Measurements from ENCODE around the gene YIF1B. TPM values are rescaled to one million over a fixed set of nuclear protein-coding genes. Genes with fewer than 3 reads are reported as not detected.

The YIF1B gene
- total RNA-seq, 4 donors from 2014 or later: 15.0 to 24.5 (median 18.4) TPM

DNA sequence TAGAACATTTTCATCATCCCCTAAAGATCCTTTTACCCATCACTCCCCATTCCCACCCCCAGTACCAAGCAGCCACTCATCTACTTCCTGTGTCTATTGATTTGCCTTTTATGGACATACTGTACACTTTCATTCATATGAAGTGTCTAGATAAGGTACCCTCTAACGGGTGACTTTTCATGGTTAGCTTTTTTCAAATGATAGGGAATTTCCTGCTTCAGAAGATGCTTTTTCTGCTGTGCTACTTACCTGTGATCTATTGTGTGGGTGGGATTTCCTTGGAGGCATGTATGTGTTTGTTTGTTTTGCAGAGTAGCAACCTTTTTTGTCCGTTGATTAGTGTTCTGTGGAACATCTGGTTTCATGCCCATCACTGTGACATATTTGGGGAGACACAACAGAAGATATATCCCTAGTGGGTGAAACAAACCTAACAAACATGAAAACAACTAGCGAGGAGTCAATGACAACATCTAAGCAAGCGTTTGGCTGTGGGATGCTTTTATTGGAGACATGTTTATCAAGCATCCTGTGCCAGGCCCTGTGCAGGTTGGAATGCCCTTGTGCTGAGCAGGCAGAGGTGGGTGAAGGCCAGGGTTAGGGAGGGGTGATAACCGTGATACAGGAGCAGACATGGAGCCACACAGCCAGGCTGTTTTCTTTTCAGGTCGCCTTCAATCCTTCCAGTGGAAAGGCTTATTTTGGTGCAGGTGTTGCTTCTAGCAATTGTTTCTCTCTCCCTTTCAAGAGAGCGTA lies 33.8 kb downstream of the YIF1B start:
- Histone ChIP-seq H3K27ac (no peak overlapping the region), H3K4me3 (no peak overlapping the region), H3K9me3 (no peaks in the 10 kb centered on the region), H3K27me3 (no peaks in the 10 kb centered on the region), H3K36me3 (peaks cover 0 to 6% (median 0%) of the 10 kb centered on the region in 4 donors), H3K4me1 (peaks cover 15 to 49% (median 20%) of the 10 kb centered on the region in 4 donors)
- TF ChIP-seq POLR2AphosphoS5 (IDR thresholded peaks at IDR 0.05) (no peak), POLR2A (IDR thresholded peaks at IDR 0.05) (no peak), EP300 (IDR thresholded peaks at IDR 0.05; ENCODE audit: low read depth) (no peak)
- TF ChIP-seq, protein P1, sequence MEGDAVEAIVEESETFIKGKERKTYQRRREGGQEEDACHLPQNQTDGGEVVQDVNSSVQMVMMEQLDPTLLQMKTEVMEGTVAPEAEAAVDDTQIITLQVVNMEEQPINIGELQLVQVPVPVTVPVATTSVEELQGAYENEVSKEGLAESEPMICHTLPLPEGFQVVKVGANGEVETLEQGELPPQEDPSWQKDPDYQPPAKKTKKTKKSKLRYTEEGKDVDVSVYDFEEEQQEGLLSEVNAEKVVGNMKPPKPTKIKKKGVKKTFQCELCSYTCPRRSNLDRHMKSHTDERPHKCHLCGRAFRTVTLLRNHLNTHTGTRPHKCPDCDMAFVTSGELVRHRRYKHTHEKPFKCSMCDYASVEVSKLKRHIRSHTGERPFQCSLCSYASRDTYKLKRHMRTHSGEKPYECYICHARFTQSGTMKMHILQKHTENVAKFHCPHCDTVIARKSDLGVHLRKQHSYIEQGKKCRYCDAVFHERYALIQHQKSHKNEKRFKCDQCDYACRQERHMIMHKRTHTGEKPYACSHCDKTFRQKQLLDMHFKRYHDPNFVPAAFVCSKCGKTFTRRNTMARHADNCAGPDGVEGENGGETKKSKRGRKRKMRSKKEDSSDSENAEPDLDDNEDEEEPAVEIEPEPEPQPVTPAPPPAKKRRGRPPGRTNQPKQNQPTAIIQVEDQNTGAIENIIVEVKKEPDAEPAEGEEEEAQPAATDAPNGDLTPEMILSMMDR (IDR thresholded peaks at IDR 0.05): no peak
- in situ Hi-C loops (cut with MboI; ENCODE audit: low pct_ligation_motif_present in 1 of 4, low pct_unique_long_range_greater_than_20kb in 1 of 4, low sequenced_read_pairs in 3 of 4): no loop called here
- intact Hi-C loops (cut with DNase I; ENCODE audit: low total_unique reads): no loop called here
- 74 to 85% methylated on average over 7 of the region's 7 CpGs for WGBS, 2 donors (ENCODE audit: low coverage in 1 of 2)
- no peak for DNase-seq

DNA sequence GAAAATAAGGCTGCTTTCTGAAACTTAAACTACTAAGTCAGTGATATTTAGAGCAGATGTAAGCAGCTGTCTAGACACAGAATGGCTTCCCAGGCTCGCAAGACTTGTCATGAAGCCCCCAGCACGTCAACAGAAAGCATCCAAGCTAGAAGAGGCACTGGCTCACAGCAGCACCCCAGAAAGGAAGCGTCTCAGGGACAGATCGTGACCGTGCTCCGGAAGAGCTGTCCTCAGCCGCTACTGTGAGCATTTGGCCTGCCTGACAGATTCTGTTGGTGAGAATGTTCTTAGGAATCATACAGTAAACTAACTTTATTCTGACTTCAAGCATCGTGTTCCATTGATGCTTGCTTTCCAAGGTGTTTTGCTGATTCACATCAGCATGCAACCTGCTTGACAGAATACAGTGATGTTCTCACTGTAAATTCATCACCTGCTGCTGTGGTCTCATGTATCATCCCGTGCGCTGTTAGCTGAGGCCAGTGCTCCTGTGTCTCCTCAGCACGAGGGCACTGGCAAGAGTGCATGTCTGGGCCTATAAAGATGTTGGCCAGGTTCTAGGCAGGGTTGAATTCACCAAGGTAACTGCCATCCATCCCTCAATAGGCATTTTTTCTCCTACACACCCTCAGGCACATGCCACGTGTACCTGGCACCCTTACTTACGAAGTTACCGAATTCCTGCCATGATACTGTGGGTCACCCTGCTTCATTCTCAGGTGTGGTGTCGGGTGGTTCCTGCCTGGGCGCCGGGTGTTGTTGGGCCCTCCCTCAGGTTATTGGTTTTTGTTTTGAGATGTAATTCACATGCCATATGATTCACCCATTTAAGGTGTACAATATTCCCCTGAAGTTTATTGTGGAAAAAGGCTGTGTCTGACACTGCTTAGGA lies 35.5 kb downstream of the YIF1B start:
- 74 to 76% methylated on average over 8 to 17 of the region's 17 CpGs for WGBS, 2 donors (ENCODE audit: low coverage in 1 of 2)
- H3K27me3 ChIP-seq: no peaks in the 10 kb centered on the region
- H3K27ac ChIP-seq: peak overlapping the region in 2 of 4 donors; percentile 35 to 76
- peaks cover 16 to 59% (median 23%) of the 10 kb centered on the region in 4 donors for H3K4me1 ChIP-seq
- no peaks in the 10 kb centered on the region for H3K9me3 ChIP-seq
- intact Hi-C loops (cut with DNase I; ENCODE audit: low total_unique reads): no loop called here
- TF ChIP-seq POLR2AphosphoS5 (IDR thresholded peaks at IDR 0.05): no peak
- TF ChIP-seq POLR2A (IDR thresholded peaks at IDR 0.05): no peak
- TF ChIP-seq EP300 (IDR thresholded peaks at IDR 0.05; ENCODE audit: low read depth): no peak
- TF ChIP-seq, protein P1 (IDR thresholded peaks at IDR 0.05): no peak
- no peak overlapping the region for H3K4me3 ChIP-seq
- in situ Hi-C loops (cut with MboI; ENCODE audit: low pct_ligation_motif_present in 1 of 4, low pct_unique_long_range_greater_than_20kb in 1 of 4, low sequenced_read_pairs in 3 of 4): no loop called here
- peaks cover 0 to 6% (median 0%) of the 10 kb centered on the region in 4 donors for H3K36me3 ChIP-seq
- no peak for DNase-seq

DNA sequence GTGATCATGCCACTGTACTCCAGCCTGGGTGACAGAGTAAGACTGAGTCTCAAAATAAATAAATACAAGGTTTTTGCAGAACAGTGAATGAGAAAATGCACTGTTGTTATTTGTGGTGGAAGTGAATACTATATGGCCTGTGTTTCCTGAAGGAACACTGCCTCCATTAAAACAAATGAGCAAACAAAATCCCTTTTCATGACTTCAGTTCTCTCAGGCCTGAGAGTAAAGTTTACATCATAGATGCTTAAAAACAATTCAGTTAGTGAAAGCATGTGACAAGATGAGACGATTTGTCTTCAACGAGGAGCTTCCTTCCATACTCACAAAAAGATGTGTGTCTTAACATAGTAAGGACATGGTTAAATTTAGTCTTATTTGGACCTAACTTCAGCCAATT lies 37.0 kb downstream of the YIF1B start:
- no peaks in the 10 kb centered on the region for H3K27me3 ChIP-seq
- H3K36me3 ChIP-seq: no peaks in the 10 kb centered on the region
- H3K4me1 ChIP-seq: peaks cover 30 to 74% (median 37%) of the 10 kb centered on the region in 4 donors
- no peaks in the 10 kb centered on the region for H3K9me3 ChIP-seq
- DNase-seq: no peak
- in situ Hi-C loops (cut with MboI; ENCODE audit: low pct_ligation_motif_present in 1 of 4, low pct_unique_long_range_greater_than_20kb in 1 of 4, low sequenced_read_pairs in 3 of 4) (no loop called here), intact Hi-C loops (cut with DNase I; ENCODE audit: low total_unique reads) (no loop called here)
- TF ChIP-seq, protein P1 (IDR thresholded peaks at IDR 0.05): no peak
- TF ChIP-seq POLR2A (IDR thresholded peaks at IDR 0.05): no peak
- TF ChIP-seq POLR2AphosphoS5 (IDR thresholded peaks at IDR 0.05): no peak
- TF ChIP-seq EP300 (IDR thresholded peaks at IDR 0.05; ENCODE audit: low read depth): no peak
- no peak overlapping the region for H3K4me3 ChIP-seq
- H3K27ac ChIP-seq: peak overlapping the region; percentile 61 to 76 (median 73)
- WGBS, 2 donors (ENCODE audit: low coverage in 1 of 2): 48% methylated on average over 2 of the region's 2 CpGs
